AG10803 (cell line): Measurements from ENCODE around the gene WDR93.
A peak's percentile ranks its signal among the peaks of the same experiment; 100 is the strongest.

ENCODE experiments used
- DNase-seq: peaks from one replicate; pipeline ENCODE4 v3.0.0; 2010; ENCODE audit warnings: low read depth
- H3K4me3 ChIP-seq: 2 replicates; pipeline ENCODE4 v1.5.1; 2011; ENCODE audit warnings: mild to moderate bottlenecking, low read length, control low read depth
- TF ChIP-seq, protein P1 (sequence below): conservative IDR thresholded peaks from 2 replicates; pipeline ENCODE4 v1.5.1; 2011; ENCODE audit warnings: mild to moderate bottlenecking, low read length, control low read depth, inconsistent platforms

Gene WDR93

DNA sequence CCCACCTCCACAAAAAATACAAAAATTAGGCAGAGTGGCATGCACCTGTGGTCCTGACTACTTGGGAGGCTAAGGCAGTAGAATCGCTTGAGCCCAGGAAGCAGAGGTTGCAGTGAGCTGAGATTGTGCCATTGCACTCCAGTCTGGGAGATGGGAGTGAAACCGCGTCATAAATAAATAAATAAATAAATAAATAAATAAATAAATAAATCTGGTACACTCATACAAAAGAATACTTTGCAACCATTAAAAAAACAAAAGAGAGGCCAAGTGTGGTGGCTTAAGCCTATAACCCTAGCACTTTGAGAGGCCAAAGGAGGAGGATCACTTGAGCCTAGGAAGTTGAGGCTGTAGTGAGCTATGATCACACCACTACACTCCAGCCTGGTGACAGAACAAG is 32.4 kb downstream of the WDR93 start:
- DNase-seq, result no peak
- TF ChIP-seq, protein P1, sequence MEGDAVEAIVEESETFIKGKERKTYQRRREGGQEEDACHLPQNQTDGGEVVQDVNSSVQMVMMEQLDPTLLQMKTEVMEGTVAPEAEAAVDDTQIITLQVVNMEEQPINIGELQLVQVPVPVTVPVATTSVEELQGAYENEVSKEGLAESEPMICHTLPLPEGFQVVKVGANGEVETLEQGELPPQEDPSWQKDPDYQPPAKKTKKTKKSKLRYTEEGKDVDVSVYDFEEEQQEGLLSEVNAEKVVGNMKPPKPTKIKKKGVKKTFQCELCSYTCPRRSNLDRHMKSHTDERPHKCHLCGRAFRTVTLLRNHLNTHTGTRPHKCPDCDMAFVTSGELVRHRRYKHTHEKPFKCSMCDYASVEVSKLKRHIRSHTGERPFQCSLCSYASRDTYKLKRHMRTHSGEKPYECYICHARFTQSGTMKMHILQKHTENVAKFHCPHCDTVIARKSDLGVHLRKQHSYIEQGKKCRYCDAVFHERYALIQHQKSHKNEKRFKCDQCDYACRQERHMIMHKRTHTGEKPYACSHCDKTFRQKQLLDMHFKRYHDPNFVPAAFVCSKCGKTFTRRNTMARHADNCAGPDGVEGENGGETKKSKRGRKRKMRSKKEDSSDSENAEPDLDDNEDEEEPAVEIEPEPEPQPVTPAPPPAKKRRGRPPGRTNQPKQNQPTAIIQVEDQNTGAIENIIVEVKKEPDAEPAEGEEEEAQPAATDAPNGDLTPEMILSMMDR, result no peak
- H3K4me3 ChIP-seq, result no peak overlapping the region

DNA sequence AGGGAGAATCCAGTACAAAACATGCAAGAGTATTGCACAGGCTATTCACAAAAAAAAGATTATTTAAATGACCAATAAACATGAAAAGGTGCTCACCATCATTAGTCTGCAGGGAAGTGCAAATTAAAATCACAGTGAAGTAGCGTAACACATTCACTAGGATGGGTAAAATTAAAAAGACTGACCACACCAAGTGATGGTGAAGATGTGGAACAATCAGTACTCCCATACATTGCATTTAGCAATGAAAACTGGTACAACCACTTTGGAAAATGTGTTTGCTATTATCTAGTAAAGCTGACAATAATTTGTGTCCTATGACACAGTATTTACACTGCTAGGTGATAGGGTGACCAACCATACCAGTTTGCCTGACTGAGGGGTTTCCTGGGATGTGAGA is 34.0 kb downstream of the WDR93 start:
- TF ChIP-seq, protein P1, result no peak
- DNase-seq, result no peak
- H3K4me3 ChIP-seq, result no peak overlapping the region

DNA sequence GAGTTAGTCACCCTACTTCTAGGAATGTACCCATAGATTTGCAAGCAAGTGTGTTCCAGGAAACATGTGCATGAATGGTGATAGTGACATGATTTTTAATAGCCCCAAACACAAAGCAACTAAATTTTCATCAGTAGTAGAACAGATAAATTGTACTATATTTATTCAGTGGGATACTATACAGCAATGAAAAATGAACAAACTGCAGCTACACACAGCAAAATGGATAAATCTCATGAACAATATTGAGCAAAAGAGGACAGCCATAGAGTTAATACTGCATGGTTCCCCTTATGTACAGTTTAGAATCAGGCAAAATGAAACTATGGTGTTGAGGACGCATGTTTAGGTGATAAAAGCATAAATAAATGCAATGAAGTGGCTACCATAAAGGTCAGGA is 34.5 kb downstream of the WDR93 start:
- DNase-seq, result no peak
- H3K4me3 ChIP-seq, result no peak overlapping the region
- TF ChIP-seq, protein P1, result no peak

DNA sequence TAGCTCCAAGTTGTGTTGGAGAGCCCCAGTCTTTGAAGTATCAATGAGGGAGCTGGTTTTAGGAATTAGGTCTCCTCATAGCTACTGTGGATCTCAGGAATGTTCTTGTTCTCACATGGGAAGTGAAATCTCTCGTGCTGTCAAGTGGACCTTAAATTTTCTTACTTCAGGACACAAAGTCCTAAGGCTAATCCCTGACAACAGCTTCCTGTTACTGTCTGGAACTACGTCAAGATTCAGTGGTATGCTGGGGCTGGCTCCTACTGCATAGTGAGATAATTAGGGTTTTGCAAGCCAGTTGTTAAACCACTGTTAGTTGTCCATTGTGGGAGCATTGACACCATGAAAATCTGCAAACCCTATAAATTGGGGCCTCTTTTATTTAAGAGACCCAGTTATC is 37.6 kb downstream of the WDR93 start:
- peak; percentile 69 for DNase-seq
- H3K4me3 ChIP-seq, result no peak overlapping the region
- TF ChIP-seq, protein P1, result no peak

DNA sequence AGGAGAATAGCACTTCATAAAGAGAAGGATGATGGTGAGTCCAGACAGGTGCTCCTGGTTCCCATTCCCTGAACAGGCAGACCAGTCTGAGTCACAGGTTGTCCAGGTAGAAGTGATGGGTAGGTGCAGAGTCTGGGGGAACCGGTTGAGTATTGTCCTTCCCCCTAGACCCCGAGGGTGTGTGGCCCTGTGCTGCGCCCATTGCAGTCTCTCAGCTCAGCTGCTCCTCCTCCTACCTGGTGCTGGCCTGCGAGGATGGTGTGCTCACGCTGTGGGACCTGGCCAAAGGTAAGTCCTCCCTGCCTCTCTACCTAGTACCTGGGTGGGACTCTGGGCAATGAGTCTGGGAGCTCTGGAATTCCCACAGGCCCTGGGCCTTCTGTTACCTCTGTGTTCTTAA is 40.7 kb downstream of the WDR93 start:
- no peak for DNase-seq
- TF ChIP-seq, protein P1, result no peak
- H3K4me3 ChIP-seq, result no peak overlapping the region

DNA sequence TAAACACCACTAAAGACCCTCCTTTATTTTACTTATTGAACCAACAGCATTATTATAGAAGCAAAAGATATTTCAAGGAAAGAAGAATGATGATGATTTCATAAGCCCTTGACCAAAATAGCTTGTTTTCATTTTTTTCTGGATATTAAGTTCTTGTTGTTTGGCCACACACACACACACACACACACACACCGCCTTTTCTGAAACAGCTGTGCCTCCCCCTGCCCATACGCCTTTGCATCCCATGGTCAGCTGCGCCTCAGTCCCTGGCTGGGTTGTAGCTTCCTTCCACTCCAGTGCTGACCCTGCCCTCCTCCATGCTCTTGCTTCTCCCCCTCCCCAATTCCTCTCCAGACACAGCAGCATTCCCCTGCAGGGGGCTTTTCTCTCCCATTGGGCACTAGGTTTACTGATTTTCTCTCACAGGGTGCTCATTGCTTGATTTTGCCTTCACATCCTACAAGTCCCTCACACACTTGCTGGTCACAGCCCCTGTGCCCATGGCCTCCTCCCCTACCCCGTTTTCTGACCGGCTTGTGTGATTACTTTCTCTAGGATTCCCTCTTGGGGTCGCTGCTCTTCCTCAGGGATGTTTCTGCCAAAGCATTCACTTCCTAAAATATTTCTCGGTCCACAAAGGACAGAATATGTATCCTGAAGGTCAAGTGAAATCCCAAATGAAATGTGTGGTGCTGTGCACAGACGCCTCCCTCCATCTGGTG is 42.0 kb downstream of the WDR93 start:
- TF ChIP-seq, protein P1, result no peak
- H3K4me3 ChIP-seq, result no peak overlapping the region
- DNase-seq, result peak; percentile 7

DNA sequence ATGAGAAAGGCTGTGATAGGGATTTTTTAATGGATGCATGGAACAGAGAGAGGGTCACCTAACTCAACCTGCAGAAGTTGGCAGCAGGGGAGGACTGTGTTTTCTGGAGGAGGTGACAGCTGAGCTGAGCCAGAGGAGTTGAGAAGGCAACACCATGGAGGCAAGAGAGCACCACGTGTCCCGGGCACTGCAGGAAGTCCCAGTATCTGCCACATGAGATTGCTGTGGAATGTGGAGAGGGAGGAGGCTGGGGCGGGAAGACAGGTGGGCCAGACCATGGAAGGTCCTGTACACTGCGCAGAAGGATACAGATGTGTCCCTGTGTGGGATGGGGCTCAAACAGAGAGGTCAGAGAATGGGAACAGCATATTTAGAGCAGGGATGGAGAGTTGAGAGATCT is 45.2 kb downstream of the WDR93 start:
- DNase-seq, result no peak
- TF ChIP-seq, protein P1, result no peak
- H3K4me3 ChIP-seq, result no peak overlapping the region
